GM19240 (cell line): ENCODE measurements around the gene KIF22.
"Not testable (repeated sequence)": the region's sequence is repeated elsewhere in the genome, so short reads cannot be mapped to it uniquely, and the experiment has no call there.

Experiments used
- DNase-seq: peaks from one replicate; pipeline ENCODE4 v3.0.0; 2011; ENCODE audit warnings: low spot score; ENCODE audit not compliant: insufficient read length

Gene KIF22

GRCh38 chr16:29765167-29766032, 25.2 kb upstream of the KIF22 start:
- no peak for DNase-seq

DNA sequence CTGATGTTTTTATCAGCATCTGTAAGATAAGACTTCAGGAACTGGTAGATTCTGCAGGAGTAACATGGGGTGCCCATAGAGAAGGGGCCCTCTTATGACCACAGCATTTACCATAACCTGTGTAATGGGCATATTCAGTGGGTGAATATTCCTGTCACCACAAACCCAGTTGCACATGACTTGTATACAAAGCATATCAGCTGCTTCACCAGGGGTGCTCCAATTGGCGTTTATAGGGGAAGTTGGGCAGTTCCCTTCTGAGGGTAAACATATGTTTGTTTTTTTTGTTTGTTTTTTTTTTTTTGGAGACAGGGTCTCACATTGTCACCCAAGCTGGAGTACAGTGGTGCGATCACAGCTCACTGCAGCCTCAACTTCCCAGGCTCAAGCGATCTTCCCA, 24.0 kb upstream of the KIF22 start:
- DNase-seq: no peak

DNA sequence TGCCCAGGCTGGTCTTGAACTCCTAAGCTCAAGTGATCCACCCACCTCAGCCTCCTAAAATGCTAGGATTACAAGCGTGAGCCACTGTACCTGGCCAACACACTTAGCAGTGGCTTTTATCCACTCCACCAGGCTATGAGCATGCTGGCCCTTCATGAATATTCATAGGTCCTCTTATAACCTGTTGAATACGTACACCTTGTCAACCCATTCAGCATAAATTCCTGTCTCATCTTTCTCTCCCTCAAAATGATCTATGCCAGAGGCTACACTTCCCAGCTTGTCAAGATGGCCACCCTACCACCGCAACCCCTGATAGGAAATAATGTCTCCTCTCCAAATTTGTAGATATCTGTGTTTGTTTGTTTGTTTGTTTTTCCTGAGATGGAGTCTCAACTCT, 23.5 kb upstream of the KIF22 start:
- no peak for DNase-seq

GRCh38 chr16:29769507-29769906, 21.0 kb upstream of the KIF22 start:
- no peak for DNase-seq

DNA sequence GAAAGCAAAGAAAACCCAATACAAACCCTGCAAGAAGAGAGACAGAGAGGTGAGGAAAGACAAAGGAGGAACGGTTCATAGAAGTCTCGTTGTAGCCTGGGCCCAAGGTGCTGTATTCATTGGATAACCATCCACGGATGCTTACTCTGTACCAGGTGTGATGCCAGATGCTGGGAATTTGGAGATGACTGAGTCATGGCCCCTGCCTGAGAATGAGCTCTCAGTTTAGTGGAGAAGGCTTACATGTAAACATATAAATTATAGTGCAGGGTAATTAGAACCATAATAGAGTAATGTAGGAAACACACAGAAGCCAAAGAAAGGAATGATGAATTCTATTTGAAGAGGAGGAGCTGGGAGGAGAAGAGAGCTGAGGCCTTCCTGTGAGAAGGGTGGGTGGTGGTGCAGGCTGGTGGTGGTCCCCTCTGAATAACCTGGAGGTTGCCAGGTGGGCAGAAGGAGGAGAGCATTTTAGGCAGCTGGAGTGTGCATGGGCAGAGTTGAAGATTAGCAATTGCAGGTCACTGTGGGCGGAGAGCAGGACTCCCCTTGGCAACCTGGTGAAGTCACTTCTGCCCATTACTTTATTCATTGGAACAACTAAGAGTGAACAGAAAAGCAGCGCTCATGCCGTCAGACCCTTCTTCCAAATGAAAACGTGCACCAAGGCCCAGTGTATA, 20.2 kb upstream of the KIF22 start:
- DNase-seq: no peak

DNA sequence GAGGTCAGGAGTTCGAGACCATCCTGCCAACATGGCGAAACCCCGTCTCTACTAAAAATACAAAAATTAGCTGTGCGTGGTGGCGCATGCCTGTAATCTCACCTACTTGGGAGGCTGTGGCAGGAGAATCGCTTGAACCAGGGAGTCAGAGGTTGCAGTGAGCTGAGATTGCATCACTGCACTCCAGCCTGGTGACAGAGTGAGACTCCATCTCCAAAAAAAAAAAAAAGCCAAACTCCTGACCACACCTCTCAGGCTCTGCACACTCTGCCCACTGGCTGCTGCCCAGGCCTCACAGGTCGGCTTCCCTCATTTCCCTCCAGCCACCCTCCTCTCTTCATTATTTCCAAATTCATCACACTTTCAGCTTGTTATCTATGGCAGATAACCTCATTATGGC, 18.2 kb upstream of the KIF22 start:
- not testable (repeated sequence) for DNase-seq

DNA sequence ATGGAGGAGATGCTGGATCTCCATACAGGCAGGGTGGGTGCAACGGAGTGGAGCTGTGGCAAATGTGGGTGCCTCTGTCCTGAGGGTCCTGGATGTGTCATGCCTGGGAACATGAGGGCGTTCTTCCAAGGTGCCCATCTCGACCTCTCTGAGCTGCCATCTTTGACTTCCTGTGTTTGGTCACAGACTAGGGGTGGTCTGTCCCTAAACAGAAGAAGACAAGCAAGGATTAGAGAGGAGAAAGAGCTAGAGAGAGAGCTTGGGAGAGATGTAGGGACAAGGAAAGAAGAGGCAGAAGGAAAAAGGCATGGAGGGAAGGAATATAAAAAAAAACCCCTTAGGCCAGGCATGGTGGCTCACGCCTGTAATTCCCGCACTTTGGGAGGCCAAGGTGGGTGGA, 15.8 kb upstream of the KIF22 start:
- no peak for DNase-seq

DNA sequence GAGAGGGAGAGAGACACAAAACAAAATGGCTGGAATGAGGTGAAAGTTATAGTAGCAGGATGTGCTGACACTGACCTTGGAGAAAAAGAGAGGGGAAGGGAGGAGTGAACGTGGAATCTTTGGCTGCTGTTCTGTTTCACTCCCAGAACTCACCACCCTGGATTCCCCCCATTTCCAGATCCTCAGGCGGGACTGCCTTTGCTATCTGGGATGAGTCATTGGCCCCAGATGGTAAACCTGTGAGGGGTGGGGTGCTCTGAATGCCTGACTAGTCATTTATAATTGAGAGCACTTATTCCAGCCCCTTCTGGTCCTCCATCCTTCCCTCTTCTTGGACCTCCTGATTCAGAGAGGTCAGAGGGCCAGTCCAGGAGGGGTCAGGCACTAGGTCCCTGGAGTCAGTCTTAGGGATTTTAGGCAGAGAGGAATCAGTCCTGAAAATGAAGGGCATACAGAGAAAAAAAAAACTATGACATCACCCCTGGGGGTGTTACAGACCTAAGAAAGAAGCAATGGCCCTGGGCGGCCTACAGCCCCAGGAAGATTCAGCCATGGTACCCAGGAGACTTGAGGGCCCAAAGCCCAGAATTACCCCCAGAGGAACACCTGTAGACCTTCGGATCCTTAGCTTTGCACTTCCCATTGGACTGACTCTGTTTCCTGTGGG, 14.7 kb upstream of the KIF22 start:
- DNase-seq: no peak

DNA sequence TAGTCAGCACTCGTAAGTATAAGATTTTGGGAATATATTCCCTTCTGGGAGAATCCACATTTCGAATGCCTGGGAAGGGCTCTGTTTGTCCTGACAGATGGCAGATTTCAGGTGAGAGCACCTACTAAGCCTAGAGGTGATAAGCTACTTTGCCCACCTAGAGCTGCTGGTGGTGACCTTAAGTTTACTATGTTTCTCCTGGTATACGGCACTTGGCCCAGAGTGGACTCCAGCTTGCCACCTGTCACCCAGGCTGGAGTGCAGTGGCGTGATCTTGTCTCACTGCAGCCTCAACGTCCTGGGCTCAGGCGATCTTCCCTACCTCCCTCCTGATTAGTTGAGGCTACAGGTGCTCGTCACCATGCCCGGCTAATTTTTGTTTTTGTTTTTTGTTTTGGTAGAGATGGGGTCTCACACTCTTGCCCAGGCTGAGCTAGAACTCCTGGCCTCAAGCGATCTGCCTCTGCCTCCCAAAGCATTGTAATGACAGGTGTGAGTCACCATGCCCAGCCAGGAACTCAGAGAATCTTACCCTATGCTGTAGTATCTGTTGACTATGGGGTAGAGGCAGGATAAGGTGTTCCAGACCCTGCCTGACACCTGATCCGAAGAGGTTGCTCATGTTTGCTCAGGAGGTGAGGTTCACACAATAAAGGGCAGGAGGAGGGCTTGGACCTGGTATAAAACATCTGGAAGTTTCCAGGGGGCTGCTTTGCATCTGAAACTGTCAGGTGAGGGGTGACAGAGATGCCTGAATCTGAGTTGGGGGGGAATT, 12.8 kb upstream of the KIF22 start, which contains the start of gene ZG16:
Gene ZG16 (plus strand): TSS at position 681 of the 775 bp plus-strand sequence. CDS start 1,011 bp downstream, outside the sequence.
- no peak for DNase-seq

GRCh38 chr16:29779474-29779873, 11.1 kb upstream of the KIF22 start:
- DNase-seq: no peak

DNA sequence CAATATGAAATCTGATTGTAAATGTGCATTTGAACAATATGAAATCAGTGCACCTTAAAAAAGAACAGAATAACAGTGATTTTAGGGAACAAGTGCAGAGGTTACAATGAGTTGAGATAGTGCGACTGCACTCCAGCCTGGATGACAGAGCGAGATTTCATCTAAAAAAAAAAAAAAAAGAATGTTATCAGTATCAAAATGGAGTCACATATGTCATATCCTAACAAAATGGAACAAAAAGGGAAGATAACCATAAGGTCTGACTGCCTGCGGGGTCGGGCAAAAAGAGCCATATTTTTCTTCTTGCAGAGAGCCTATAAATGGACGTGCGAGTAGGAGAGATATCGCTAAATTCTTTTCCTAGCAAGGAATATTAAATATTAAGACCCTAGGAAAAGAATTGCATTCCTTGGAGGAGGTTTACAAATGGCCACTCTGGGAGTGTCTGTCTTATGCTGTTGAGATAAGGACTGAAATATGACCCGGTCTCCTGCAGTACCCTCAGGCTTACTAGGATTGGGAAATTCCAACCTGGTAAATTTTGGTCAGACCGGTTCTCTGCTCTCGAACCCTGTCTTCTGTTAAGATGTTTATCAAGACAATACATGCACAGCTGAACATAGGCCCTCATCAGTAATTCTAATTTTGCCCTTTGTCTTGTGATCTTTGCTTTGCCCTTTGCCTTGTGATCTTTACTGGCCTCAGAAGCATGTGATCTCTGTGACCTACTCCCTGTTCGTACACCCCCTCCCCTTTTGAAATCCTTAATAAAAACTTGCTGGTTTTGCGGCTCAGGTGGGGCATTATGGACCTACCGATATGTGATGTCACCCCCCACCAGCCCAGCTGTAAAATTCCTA, 7.2 kb upstream of the KIF22 start:
- DNase-seq: not testable (repeated sequence)

DNA sequence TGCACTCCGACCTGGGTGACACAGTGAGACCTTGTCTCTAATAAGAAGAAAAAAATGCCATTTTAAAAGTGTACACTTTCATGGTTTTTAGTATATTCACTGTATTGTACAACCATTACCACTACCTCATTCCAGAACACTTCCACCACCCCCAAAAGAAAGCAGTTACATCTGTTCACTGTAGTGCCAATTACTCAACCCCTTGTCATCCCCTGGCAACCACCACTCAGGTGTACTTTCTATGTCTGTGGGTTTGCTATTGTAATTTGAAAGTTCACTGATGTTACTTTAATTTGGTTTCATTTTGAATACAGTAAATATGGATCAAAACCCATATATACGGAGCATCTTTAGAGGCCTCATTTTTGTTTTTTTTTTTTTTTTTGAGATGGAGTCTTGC, 6.4 kb upstream of the KIF22 start:
- no peak for DNase-seq

GRCh38 chr16:29784901-29785500, 5.5 kb upstream of the KIF22 start:
- DNase-seq: no peak

DNA sequence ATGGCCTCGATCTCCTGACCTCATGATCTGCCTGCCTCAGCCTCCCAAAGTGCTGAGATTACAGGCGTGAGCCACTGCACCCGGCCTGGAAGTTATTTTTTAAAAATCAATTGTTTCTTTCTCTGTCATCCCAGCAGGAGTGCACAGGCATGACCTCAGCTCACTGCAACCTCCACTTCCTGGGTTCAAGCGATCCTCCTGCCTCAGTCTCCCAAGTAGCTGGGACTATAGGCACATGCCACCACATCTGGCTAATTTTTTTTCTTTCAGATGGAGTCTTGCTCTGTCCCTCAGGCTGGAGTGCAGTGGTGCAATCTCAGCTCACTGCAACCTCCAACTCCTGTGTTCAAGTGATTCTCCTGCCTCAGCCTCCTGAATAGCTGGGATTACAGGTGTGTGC, 3.4 kb upstream of the KIF22 start:
- not testable (repeated sequence) for DNase-seq

- DNase-seq: no peak
Measured at GRCh38 chr16:29789775-29790182, 772 bp upstream of the KIF22 start.

DNA sequence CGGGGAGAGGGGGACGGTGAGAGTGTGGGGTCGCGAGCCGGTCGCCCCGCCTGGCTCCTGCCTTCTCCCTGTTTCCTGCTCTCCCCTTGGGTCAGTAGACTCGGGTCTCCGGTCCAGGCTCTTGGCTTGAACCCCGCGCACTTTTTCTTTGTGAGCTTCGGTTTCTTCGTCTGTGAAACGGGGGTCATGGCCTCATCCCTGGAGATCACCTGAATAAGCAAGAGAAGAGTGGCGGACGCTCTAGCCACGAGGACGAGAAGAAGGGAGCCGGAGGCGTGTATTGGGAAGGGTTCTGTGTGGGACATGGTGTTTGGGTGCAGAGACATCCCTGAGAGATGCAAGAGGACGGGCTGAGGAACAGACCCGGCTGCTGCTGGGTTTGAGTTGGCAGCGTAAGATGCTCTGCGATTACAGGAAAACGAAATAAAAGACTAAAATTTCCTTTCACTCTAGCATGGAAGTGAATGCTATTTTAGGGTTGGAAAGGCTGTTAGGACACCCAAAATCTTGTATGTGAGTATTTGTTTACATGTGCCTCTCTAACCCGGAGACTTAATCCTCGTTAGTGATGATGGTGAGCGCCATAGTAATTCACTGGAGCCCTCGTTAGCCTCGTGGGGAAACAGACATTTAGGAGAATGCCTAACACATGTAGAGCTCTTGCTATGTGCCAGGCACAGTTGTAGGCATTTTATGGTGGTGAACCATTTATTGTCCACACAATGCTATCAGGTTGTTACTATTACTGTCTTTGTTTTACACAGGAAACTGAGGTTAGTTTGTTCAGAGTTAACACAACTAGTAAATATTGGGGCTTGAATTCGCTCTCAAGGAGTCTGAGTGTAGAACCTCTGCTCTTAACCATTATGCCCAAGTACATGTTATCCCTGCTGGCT, 646 bp downstream of the KIF22 start:
- DNase-seq: no peak

DNA sequence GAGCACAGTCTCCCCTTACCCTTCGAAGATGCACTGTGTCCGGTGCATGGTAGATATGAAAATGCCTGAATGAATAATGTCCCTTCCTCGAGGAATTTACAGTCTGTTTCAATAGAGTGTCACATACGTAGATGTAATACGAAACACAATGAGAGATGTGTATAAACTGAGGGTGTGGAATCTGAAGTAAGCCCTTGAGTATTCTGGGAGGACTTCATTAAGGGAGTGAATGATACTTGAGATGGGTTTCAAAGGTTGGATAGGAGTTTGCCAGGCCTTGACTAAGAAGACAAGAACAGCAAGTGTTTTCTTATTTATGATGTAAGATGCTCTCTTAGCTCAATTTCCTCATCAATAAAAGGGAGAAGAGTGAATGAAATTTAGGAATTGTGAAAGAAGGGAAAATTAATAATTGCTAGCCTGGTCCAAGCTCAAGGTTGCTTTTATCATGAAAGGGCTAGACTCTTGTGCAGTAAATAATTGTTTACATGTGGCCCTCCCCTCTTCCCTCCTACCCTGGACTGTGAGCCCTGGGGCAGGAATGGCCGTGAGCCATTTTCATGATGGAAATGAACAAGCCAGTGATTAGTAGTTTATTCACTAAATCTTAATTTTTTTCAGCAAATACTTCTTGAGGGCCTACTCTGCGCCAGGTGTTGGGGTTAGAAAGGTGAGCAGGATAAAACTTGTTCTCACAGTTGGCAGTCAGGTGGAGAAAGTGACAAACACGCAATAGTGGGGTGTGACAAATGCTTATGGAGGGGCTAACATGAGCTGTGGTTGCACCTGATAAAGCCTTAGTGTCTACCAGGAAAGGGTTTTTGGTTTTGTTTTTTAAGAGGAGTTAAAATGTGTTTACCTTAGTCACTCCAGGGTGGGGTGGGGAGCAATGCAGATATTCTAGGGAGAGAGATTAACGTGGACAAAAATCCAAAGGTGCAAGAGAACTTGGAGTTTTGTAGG, 1.6 kb downstream of the KIF22 start:
- no peak for DNase-seq

GRCh38 chr16:29793153-29793552, 2.6 kb downstream of the KIF22 start:
- DNase-seq: not testable (repeated sequence)
